GM18507 (cell line): ENCODE data around the gene TMEM88.
"Not testable (repeated sequence)": the region's sequence is repeated elsewhere in the genome, so short reads cannot be mapped to it uniquely, and the experiment has no call there.

Experiments
- DNase-seq: peaks from one replicate; pipeline ENCODE4 v3.0.0; 2011; ENCODE audit warnings: low read depth; ENCODE audit not compliant: insufficient read length; ENCODE audit errors: extremely low spot score
- FAIRE-seq: peaks from 2 replicates; lab custom pipeline; 2011; peaks lifted over from hg19 to GRCh38; lab: Jason Lieb, UNC

The TMEM88 gene, protein sequence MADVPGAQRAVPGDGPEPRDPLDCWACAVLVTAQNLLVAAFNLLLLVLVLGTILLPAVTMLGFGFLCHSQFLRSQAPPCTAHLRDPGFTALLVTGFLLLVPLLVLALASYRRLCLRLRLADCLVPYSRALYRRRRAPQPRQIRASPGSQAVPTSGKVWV

DNA sequence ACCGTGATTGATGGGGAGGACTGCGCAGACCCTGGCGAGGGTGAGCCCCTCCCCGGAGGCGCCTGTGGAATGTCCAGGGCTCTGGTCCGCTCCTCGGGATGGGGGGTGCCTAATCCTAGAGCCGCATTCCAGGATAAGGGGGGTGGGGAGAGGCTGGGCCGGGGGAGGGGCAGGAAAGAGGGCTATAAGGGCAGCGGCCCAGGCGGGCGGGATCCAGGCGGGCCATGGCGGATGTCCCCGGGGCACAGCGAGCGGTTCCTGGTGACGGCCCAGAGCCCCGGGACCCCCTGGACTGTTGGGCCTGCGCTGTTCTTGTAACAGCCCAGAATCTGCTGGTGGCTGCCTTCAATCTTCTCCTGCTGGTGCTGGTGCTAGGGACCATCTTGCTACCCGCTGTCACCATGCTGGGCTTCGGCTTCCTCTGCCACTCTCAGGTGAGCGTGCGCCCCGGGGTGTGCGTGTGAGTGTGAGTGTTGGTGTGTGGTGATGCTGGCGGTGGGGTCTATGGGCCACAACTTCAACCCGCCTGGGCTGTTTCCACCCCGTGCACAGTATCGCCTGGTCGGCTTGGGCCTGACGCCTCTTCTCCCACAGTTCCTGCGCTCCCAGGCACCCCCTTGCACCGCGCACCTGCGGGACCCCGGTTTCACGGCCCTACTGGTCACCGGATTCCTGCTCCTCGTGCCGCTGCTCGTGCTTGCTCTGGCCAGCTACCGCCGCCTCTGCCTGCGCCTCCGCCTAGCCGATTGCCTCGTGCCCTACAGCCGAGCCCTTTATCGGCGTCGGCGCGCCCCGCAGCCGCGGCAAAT lies at the start of gene TMEM88:
TSS of gene TMEM88 (plus strand) at position 216 of the 809 bp plus-strand sequence. CDS start at position 225, 9 bp downstream.
- DNase-seq = no peak
- no peak for FAIRE-seq

DNA sequence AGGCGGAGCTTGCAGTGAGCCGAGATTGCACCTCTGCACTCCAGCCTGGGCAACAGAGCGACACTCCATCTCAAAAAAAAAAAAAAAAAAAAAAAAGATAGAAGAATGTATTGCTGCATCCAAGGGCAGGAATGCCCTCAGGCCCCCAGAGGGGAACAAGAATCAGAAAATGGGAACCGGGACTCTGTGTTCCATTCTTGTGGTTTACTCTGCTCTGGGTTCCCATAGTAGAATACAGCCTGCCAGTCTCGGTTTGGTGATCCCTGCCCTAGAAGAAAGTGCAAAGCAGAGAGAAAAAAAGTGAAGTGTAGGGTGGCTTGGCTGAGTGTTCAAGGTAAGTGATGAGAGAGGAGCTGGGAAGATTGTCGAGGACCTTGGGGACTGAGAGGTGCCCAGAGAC lies 48.3 kb upstream of the TMEM88 start:
- DNase-seq (no peak), FAIRE-seq (no peak)

DNA sequence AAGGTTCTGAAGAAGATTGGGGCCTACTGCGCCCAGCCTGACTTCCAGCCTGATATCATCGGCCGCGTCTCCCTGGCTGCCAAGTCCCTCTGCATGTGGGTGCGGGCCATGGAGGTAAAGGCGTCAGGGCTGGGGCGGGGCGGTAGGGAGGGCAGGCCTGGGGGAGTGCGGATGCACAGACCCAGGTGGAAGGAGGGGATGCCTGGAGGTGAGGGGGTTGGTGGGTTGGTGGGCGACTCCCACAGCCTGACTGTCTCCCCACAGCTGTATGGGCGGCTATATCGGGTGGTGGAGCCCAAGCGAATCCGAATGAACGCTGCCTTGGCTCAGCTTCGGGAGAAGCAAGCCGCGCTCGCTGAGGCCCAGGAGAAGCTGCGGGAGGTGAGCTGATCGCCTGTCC lies 47.7 kb upstream of the TMEM88 start:
- DNase-seq (no peak), FAIRE-seq (no peak)

DNA sequence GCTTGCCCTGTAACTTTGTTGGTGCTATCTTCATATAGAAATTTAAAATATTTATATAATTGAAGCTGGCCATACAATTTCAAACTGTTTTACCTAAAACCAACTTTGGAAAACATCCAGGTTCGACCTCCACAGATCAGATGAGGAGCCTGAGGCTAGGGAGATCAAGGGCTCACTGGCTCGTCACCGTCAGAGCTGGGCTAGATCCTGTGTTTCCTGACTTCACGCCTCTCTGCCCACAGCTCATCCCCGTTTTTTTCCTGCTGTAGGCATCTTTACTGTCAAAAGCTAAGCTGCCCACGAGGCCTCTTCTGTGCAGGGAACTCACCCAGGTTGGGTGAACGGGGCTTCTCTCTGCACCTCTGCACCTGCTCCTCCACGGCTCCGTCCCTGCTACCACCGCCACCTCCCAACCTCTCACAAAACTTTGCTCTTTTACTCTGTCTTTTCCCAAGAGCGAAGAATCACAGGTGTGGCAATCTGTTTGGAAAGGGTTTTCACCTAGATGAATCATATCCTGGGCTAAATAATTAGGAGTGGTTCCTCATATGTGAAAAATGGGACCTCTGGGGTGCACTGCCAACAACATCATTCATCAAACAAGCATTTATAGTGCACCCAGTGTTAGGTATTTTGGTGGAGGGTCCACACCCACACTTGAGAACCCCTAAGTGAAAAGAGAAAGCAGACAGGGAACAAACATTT lies 45.6 kb upstream of the TMEM88 start:
- no peak for FAIRE-seq
- DNase-seq = no peak

DNA sequence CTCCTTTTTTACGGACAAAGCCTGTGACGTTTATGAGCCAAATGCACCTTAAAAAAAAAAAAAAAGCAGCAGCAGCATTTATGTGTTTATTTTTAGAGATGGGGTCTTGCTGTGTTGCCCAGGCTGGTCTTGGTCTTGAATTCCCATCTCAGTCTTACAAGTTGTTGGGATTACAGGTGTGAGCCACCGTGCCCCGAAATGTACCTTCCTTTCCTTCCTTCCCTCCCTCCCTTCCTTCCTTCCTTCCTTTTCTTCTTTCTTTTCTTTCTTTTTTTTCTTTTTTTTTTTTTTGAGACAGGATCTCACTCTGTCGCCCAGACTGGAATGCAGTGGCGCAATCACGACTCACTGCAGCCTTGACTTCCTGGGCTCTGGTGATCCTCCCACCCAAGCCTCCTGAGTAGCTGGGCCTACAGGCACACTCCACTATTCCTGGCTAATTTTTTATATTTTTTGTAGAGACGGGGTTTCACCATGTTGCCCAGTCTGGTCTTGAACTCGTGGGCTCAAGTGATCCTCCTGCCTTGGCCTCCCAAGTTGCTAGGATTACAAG lies 45.0 kb upstream of the TMEM88 start:
- FAIRE-seq, DNase-seq: not testable (repeated sequence)

DNA sequence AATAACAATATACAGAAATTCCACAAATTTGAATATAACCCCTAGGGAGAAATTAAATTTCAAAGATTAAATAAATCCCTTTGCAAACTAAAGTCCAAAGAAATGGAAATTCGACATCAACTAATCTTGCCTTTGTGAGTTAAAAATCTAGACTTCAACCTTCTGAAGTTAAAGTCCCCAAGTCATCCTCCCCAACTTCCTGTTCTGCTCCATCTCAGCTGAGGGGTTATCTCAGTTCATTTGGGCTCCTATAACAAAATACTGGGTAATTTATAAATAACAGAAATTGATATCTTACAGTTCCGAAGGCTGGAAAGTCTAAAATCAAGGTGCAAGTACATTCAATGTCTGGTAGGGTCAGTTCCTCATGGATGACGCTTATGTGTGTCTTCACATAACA lies 43.6 kb upstream of the TMEM88 start:
- DNase-seq (no peak), FAIRE-seq (no peak)

DNA sequence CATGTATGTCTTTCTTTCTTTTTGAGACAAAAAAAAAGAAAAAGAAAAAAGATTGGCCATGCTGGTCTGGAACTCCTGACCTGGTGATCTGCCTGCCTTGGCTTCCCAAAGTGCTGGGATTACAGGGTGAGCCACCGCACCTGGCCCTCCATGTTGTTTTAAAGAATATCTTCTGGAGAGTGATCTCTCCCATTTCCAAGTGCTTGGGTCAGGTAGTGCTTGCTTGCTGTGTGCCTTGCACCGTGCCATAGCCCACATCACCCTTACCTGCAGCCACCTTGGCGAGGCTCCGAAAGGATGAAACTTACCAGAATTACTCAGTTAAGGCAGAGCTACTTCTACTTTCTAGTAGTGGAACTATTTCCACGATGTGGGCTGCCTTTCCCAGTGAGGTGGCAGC lies 39.9 kb upstream of the TMEM88 start:
- FAIRE-seq (no peak), DNase-seq (no peak)

DNA sequence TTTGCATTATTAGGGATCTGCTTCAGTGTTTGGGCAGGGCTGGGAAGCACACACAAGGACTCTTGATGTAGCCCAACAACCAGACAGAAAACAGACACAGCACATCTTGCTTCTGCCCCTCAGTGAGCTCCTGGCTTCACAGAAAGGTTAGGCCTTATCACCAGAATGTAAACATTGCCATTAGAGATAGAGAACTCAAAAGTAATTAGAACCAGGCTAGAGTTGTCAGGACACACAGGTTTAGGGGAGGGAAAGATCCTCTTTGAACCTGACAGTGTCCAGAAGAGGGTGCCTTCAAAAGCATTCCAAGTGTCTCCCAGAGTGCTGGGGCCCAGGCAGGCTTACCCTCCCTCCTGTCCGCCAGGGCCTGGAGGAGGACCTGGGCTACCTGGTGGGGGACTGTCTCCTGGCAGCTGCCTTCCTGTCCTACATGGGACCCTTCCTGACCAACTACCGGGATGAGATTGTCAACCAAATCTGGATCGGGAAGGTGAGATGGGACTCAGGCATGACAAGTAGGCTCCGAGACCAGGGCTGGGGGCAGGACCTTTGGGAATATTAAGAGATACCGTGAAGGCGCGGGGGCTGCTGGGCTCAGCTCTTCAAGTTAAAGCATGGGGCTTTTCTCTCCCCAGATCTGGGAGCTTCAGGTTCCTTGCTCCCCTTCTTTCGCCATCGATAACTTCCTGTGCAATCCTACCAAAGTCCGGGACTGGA lies 37.8 kb upstream of the TMEM88 start:
- no peak for DNase-seq
- no peak for FAIRE-seq

DNA sequence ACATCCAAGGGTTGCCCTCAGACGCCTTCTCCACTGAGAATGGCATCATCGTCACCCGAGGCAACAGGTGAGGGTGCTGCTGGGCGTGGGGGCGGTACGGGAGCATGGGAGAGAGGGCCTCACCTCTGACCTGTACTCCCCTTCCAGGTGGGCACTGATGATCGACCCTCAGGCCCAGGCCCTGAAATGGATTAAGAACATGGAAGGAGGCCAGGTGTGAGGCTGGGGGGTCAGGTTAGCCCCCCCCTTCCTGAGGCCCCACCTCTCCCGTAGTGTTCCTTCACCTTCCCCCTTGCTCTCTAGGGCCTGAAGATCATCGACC lies 37.3 kb upstream of the TMEM88 start:
- no peak for FAIRE-seq
- no peak for DNase-seq

DNA sequence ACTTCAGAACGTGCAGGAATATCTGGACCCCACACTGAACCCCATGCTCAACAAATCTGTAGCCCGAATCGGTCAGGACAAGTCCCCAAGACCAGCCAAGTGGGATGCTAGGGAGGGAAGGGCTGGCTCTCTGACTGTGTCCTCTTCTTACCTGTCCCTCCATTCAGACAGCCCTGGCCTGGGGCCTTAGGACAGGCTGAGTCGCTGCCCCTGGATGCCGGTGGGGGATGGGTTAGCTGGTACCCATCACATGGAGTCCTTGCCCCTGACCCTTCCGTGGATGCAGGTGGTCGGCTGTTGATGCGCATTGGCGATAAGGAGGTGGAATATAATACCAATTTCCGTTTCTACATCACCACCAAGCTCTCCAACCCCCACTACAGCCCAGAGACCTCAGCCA lies 36.8 kb upstream of the TMEM88 start:
- FAIRE-seq (no peak), DNase-seq (no peak)

DNA sequence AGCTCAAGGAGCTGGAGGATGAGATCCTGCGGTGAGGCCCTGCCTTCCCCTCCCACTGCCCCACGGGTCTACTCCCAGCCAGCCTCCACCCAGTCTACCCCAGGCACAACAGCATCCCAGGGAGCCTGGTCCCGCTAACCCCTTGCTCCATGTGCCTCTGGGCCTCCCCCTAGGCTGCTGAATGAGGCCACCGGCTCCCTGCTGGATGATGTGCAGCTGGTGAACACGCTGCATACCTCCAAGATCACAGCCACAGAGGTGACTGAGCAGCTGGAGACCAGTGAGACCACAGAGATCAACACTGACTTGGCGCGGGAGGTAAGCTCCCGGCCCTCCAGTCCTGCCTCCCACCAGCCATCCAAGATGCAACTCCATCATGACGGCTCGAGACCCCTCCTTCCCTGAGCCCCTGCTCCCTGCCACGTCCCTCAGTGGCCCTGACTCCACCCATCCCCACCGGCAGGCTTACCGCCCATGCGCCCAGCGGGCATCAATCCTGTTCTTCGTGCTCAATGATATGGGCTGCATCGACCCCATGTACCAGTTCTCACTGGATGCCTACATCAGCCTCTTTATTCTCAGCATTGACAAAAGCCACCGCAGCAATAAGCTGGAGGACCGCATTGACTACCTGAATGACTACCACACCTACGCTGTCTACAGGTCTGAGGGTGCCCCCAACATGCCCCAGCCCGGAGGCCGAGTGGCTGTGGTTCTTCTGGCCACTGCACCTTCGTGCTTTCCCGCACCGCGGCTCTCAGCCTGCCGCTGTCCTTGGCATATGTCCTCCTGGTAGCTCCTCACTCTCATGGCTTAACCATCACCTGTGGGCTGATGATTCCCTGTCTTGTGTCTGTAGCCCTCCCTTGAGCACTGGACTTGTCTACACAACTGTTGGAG lies 35.9 kb upstream of the TMEM88 start:
- FAIRE-seq = no peak
- DNase-seq = no peak

DNA sequence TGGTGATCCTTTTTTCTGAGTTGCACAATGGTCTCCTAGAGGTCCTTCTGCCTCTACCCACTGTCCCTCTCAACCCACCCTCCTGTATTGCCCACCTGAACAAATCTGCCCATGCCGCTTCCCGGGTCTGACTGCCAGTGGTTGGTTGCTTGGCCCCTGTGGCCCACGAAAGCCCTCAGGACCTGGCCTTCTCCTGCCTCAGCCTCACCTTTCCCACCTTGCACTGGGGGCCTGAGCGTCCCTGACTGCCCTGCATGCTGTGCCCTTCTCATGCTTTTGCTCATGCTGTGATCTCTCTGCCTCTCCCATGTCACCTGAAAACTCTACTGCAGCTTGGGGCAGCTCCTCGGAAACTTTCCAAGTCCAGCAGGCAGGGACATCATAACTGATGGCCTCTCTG lies 34.6 kb upstream of the TMEM88 start:
- FAIRE-seq (no peak), DNase-seq (no peak)

DNA sequence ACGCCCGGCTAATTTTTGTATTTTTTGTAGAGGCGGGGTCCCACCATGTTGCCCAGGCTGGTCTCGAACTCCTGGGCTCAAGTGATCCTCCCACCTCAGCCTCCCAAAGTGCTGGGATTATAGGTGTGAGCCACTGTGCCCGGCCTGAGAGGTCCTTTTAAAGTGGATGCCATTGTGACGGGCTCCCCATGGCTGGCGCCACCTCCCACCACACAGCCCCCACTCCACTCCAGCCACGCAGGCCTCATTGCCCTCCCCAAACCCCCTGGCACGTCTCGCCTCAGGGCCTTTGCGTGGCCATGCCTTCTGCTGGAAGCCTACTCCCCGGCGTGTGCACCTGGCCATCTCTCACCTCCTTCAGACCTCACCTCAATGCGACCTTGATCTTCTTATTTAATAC lies 32.7 kb upstream of the TMEM88 start:
- DNase-seq (no peak), FAIRE-seq (no peak)

DNA sequence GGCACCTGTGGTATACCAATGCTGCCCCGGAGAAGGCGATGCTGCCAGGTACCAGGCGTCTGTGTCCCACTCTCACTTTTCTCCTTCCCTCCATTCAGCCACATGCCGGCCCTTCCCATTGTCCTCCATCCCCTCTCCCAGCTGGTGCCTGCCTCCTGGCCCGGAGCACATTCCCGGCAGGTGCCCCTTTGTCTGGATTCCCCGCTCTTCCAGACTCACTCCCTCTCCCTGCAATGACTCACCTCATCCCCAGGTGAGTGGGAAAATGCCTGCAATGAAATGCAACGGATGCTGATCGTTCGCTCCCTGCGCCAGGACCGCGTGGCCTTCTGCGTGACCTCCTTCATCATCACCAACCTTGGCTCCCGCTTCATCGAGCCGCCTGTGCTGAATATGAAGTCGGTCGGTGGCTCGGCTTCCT lies 31.3 kb upstream of the TMEM88 start:
- FAIRE-seq = no peak
- no peak for DNase-seq

DNA sequence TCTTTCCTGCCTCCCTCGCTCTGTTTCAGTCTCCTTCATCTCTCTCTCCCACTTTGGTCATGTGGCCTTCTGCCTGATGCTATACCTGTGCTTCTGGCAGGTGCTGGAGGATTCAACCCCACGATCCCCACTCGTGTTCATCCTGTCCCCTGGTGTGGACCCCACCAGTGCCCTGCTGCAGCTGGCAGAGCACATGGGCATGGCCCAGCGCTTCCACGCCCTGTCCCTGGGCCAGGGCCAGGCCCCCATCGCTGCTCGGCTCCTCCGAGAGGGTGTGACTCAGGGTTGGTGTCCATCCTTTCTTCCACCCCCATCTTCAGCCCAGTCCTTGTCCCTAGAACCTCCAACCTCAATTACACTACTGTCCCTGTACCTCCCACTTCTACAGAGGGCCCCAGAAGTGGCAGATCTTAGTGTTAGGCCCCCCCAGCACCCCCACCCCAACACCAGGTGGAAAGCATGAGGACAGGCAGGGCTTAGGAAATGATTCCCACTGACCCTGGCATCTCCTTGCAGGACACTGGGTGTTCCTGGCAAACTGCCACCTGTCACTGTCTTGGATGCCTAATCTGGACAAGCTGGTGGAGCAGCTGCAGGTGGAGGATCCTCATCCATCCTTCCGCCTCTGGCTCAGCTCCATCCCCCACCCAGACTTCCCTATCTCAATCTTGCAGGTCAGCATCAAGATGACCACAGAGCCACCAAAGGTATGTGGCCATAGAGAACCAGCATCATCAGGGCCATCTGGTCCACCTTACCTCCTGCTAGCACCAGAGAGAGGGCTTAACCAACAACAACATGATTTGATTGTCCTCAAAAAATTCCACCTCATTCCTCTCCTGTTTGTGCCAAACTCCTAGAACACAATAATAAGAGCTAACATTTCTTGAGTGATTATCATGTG lies 30.6 kb upstream of the TMEM88 start:
- DNase-seq (no peak), FAIRE-seq (no peak)

DNA sequence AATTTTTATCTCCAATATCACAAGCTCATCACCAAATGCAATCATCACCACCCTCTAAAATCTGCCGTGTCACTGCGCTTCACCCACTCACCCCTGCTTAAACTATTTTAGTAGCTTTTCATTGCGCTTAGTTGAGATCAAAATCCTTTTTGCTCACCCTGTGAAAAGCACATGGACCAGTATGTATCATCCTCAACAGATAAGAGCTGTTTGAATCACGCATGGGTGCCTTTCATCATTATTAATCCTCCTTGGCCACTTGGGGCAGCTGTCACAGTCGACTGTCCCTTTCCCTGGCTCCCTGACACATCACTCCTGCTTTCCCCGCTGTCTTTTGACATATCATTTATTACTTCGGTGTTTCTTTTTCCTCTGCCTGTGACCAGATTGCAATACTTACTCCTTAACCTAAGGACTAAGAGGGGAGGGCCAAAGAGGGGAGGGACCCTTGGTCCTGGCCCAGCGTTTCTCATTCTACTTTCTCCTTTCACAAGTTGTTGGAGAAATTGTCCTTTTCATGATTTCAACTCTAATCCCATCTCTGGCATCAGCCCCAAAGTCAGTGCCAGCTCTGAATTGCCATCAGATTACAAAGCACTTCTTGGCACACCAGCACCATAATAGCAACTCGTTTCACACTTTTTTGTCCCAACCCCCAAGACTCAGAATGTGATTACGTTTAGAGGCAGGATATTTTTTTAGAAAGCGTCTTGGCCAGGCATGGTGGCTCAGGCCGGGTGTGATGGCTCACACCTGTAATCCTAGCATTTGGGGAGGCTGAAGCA lies 29.5 kb upstream of the TMEM88 start:
- no peak for FAIRE-seq
- DNase-seq = no peak

DNA sequence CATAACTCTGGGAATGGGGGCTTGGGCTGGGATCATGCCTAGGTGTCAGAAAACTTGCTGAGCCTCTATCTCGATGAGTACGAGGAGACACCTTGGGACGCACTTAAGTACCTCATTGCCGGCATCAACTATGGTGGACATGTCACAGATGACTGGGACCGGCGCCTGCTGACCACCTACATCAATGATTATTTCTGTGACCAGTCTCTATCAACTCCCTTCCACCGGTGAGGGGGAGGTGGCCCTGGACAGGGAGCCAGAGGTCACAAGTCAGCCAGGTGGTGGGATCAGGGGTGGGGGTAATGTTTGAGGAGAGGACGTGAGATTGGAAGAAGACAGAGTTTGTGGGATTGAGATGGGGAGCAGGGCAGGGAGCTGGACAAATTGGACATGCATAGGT lies 24.2 kb upstream of the TMEM88 start:
- no peak for DNase-seq
- no peak for FAIRE-seq
